GM21515 (cell line): Measurements from ENCODE around the gene SRSF4.

Source experiments
- ATAC-seq: cut with Tn5 transposase; IDR thresholded peaks from one replicate; pipeline ENCODE4 v1.9.1; 2021; ENCODE audit not compliant: unreplicated experiment

The SRSF4 gene

GRCh38 chr1:29099286-29099685 lies 82.4 kb downstream of the SRSF4 start:
- ATAC-seq, result no peak
